HG03378 (cell line): ENCODE results near the gene BTBD9.

Experiments
- ATAC-seq: cut with Tn5 transposase; IDR thresholded peaks from one replicate; pipeline ENCODE4 v1.9.1; 2021; ENCODE audit warnings: mild to moderate bottlenecking, moderate library complexity; ENCODE audit not compliant: unreplicated experiment

BTBD9 gene

GRCh38 chr6:38487423-38487822 lies 152.3 kb downstream of the BTBD9 start:
- no peak for ATAC-seq

GRCh38 chr6:38485488-38485887 lies 154.2 kb downstream of the BTBD9 start:
- ATAC-seq, result no peak

- no peak for ATAC-seq
Observed at GRCh38 chr6:38484656-38485055, 155.1 kb downstream of the BTBD9 start.

DNA sequence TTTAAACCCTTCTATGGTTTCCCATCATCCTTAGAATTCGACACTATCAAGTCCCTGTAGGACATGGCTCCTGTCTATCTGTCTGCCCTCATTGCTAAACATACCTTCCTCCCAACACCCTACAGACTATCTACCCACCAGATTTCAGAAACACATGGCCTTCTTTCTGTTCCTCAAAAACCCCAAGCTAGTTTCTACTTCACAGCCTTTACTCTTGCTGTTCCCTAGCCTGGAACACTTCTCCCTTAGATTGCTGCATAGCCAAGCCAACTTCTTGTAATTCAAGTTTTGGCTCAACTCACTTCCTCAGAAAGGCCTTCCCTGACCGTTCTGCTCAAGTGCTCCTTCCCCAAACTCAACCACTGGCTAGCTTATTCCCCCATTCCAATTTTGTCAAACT lies 156.2 kb downstream of the BTBD9 start:
- no peak for ATAC-seq

DNA sequence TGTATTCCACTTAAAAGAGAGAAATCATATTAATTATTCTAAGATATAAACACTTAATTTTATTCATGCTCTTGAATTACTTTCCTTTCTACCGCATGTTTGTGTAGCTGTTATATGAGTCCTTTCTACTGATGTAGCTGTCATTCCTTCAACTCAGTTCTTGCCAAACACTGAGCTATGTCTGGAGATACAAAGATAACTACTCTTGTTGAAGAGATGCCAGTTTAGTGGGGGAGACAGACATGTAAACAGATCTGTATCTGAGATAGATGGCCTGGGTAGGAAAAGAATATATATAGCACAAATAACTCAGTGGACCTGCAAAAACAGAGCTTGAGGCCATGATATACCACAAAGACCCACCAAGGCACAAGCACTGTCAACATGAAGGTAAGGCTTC lies 157.3 kb downstream of the BTBD9 start:
- no peak for ATAC-seq

- ATAC-seq, result no peak
Observed at GRCh38 chr6:38481851-38482250, 157.9 kb downstream of the BTBD9 start.

GRCh38 chr6:38481211-38481836 lies 158.4 kb downstream of the BTBD9 start:
- no peak for ATAC-seq

- no peak for ATAC-seq
Observed at GRCh38 chr6:38480036-38480435, 159.7 kb downstream of the BTBD9 start.

- no peak for ATAC-seq
Observed at GRCh38 chr6:38479331-38479730, 160.4 kb downstream of the BTBD9 start.

- no peak for ATAC-seq
Observed at GRCh38 chr6:38477680-38478260, 162.0 kb downstream of the BTBD9 start.

DNA sequence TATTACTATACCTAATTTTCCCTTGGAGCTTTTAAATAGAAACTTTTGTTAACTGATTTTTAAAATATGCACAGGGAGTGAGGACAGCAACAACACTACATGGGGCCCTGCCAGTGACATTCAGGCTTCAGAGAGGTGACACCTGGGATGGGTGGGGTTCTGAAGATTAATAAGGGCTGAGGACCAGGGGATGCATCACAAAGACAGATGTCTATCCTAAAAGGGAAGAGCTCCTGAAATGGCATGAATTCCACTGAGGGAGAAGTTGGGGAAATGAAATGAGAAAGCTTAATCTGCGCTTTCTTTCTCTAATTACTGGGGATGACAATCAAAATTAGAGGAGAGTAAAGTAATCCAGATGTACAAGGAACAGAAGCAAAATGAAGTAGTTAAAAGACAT lies 162.8 kb downstream of the BTBD9 start:
- no peak for ATAC-seq

DNA sequence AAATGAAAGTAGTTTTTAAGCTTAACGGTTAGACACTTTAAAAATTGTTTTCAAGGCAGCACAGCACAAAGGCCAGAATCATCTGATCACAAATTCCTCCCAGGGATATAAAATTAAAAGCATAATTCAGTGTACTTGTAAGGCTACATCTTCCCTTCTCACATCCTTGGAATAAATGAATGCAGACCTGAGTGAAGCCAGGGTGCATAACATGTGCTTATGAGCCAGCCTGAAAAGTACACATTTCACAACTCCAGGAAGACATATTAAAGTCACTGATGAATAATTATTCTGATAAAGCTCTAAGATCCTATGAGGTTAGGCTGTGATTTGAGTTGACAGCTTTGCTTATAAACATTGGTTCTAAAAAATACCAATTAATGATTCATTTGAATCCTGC lies 163.6 kb downstream of the BTBD9 start:
- ATAC-seq, result no peak

GRCh38 chr6:38470548-38470947 lies 169.2 kb downstream of the BTBD9 start:
- no peak for ATAC-seq

GRCh38 chr6:38467566-38467965 lies 172.2 kb downstream of the BTBD9 start:
- no peak for ATAC-seq

GRCh38 chr6:38460186-38460585 lies 179.5 kb downstream of the BTBD9 start:
- no peak for ATAC-seq

DNA sequence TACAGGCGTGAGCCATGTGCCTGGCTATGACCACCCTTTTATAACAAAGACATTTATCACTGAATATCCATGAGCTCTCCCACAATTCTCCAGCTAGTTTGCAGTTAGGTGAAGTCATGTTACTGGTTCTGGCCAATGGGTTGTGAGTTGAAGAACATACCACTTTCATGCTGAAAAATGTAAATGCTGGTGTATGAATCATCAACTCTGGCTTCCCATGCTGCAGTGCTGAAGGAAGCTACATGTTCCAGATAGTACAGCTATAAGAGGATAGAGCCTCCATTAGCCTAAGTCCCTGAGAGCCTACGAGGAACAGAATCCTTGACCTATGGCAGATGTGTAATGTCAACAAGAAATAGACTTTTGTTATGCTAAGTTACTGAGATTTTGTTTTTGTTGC lies 180.4 kb downstream of the BTBD9 start:
- no peak for ATAC-seq

DNA sequence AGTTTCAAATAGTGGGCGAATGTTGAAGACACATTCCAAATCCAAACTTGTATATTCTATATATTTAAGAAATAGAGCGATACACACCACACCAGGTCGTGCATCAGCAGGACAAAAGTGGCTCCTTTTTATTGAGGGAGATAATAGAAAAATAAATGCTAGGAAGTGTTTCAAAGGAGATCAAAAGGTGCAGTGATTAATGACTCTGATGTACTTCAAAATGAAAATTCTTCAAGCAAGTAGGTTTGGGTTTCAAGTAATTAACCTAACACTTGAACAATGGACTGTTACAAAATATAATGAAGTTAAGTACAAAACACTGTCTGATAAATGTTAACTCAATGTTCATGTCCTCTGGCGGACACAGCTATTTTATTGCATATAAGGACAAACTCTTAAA lies 185.9 kb downstream of the BTBD9 start:
- no peak for ATAC-seq

DNA sequence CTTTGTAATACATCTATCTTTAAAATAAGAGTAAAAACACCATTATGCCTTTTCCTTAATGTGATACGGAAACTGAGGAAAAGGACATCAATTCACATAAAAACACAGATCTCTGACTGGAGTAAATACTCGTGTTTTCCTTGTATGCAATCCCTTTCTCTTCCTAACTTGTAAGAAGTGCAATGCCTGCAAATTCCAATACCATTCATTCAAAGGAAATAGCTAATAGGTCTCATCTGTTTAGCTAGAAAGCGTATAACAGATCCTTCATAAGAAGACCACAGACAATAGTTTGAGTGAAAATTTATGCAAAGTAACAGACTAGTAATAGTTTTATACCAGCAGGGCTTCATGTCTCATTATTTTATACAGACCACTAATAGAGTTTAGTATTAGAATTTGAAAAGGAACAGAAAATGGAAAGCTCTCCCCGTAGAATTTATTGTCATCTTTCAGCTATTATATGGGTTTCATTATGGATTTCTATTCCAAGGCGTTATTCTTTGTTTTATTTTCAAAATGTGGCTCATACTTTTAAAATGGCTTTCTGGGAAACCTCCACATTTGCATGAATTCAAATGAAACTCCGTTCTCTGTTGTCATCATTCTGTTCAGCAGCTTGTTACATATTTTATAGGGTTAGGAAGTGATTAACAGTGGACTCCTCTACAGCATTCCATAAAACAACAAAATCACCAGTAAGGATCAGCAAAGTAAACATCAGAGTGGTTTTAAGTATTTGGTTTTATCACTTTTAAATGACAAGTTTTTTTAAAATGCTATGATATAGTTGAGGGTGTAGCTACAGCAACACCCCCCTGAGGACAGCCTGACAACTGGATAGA lies 186.7 kb downstream of the BTBD9 start:
- no peak for ATAC-seq

DNA sequence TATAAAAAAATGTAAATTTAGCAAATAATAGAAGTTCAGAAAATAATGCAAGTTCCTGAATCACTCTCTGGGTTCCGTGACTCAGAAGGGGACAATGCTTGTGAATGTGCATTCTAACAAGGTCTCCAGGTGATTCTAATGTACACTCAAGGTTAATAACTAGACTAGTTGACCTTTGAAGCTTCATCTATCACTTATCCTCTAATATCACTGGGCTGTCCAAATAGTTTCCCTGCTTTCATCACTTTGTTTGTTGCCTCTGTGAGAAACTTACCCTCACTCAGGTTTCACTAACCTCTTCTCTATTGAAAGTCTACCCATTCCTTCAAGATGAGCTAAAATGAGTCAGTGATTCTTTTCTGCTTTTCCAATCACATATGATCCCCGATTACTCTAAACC lies 189.0 kb downstream of the BTBD9 start:
- no peak for ATAC-seq

DNA sequence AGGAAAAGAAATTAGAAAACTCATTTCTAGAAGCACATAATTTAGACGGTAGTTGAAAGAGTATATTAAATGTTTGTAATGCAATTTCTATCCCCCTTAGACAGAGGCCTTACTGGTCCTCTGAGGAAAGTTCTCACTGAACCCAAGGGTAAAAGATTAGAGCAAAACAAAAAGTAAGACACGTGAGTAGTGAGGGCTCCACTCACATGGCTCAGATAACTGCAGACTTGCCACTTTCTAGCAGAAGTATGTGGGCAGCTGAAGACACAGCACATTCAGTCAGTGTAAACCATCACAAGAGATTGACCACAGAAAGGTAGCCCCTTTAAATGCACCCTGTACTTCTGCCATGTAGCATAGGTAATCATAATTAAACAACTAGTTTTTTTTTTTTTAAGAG lies 193.8 kb downstream of the BTBD9 start:
- no peak for ATAC-seq

DNA sequence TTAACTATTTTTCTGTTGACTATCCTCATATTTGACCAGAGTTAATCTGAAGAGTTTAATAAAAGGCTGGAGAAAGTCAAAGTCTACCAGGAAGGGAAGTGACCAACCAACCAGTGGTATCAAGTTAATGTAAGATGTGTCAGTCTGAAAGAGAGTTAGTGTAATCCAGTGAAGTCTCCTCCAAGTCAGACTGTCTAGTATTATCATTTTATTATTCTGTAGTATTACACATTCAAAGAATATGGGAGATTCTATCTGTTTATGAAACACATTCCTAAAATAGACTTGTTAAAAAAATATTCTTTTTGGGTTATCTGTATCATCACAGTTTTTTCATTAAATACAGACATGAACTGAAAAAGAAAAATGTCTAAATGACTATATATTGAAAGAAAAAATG lies 194.4 kb downstream of the BTBD9 start:
- ATAC-seq, result no peak
